NCI-H446 treated with DMSO at 0.1 percent for 48 hours (cell line): ENCODE results near the gene NANOGP8.
"Not testable (repeated sequence)": the region's sequence is repeated elsewhere in the genome, so short reads cannot be mapped to it uniquely, and the experiment has no call there.

ENCODE experiments used
- DNase-seq: peaks from one replicate; lab custom pipeline; 2025; lab: John Stamatoyannopoulos, UW

Gene NANOGP8

GRCh38 chr15:35095941-35096340 lies 10.8 kb upstream of the NANOGP8 start:
- no peak for DNase-seq

- DNase-seq = no peak
These were observed 7.8 kb upstream of the NANOGP8 start for GRCh38 chr15:35092846-35093245.

- no peak for DNase-seq
These were observed 7.2 kb upstream of the NANOGP8 start for GRCh38 chr15:35092311-35092710.

GRCh38 chr15:35090104-35090807 lies 5.2 kb upstream of the NANOGP8 start:
- DNase-seq = no peak

GRCh38 chr15:35089551-35089950 lies 4.5 kb upstream of the NANOGP8 start:
- DNase-seq = no peak

GRCh38 chr15:35088329-35088728 lies 3.2 kb upstream of the NANOGP8 start:
- DNase-seq = no peak

- no peak for DNase-seq
These were observed 2.7 kb upstream of the NANOGP8 start for GRCh38 chr15:35087759-35088158.

- not testable (repeated sequence) for DNase-seq
These were observed 2.4 kb downstream of the NANOGP8 start for GRCh38 chr15:35082371-35083348.

- not testable (repeated sequence) for DNase-seq
These were observed 3.3 kb downstream of the NANOGP8 start for GRCh38 chr15:35081626-35082365.

- no peak for DNase-seq
These were observed 4.9 kb downstream of the NANOGP8 start for GRCh38 chr15:35080226-35080625.

- peak; percentile 16 for DNase-seq
These were observed 6.7 kb downstream of the NANOGP8 start for GRCh38 chr15:35078221-35078915.

GRCh38 chr15:35071106-35071505 lies 14.0 kb downstream of the NANOGP8 start:
- no peak for DNase-seq

GRCh38 chr15:35068846-35069475 lies 16.1 kb downstream of the NANOGP8 start:
- no peak for DNase-seq

- no peak for DNase-seq
These were observed 17.4 kb downstream of the NANOGP8 start for GRCh38 chr15:35067496-35068347.

GRCh38 chr15:35066094-35066493 lies 19.0 kb downstream of the NANOGP8 start:
- no peak for DNase-seq

- no peak for DNase-seq
These were observed 20.4 kb downstream of the NANOGP8 start for GRCh38 chr15:35064576-35065190.

- no peak for DNase-seq
These were observed 22.4 kb downstream of the NANOGP8 start for GRCh38 chr15:35062738-35063099.

- DNase-seq = no peak
These were observed 23.0 kb downstream of the NANOGP8 start for GRCh38 chr15:35061825-35062737.
